K562 (cell line): ENCODE measurements around the gene RFNG. TPM values are rescaled to one million over a fixed set of nuclear protein-coding genes. Genes with fewer than 3 reads are reported as not detected.

ENCODE experiments used
- ATAC-seq: fragments of 200-7000 bp; cut with Tn5 transposase; 3 replicates; pipeline ENCODE4 v1.9.1; 2020; ENCODE audit warnings: moderate library complexity
- BruUV-seq: library from RNA; stranded (reverse); fragments of 400-500 nt; replicated peaks from 2 replicates; lab custom pipeline; 2021; lab: Mats Ljungman, UMichigan
- CTCF ChIA-PET: fragments of 300-600 bp; formaldehyde crosslinking; extraction: SDS; loops from one replicate; lab custom pipeline; 2021; ENCODE audit warnings: low intra/inter-chr PET ratio; lab: Yijun Ruan, JAX
- POLR2A ChIA-PET: fragments of 300-600, 350-650 bp; sonication (Branson Sonifier 250); formaldehyde crosslinking; extraction: SDS; loops from one replicate; lab custom pipeline; 2021; ENCODE audit warnings: antibody characterized with exemption, inconsistent platforms; lab: Yijun Ruan, JAX
- DNase-seq, 4 experiments: peaks; one replicate each; pipeline versions ENCODE4 v3.0.0 to v3.0.0-alpha.2; 2011 to 2018; ENCODE audit warnings: low spot score in 3 of 4, mixed read lengths in 3 of 4; ENCODE audit errors: extremely low read depth in 1 of 4
- FAIRE-seq: peaks from 2 replicates; lab custom pipeline; 2011; peaks lifted over from hg19 to GRCh38; lab: Jason Lieb, UNC
- H2AFZ ChIP-seq: 2 replicates; pipeline ENCODE4 v1.6.0; 2011; ENCODE audit warnings: low read depth, low read length, control low read depth, inconsistent platforms
- H3K27ac ChIP-seq: fragments of 200-600 bp; 3 replicates; pipeline ENCODE4 v1.8.0; 2011; ENCODE audit warnings: low read depth, mild to moderate bottlenecking, control low read depth, inconsistent platforms, low read length, moderate library complexity, mixed read lengths; ENCODE audit errors: extremely low read depth
- H3K27me3 ChIP-seq, 2 experiments: fragments of 300-600 bp in 1 of 2; 2 replicates in 1 of 2; 3 replicates in 1 of 2; pipeline versions ENCODE4 v1.6.0 to v1.8.0; 2011; ENCODE audit warnings: inconsistent platforms in 2 of 2, low read length in 2 of 2, mild to moderate bottlenecking in 1 of 2, mixed read lengths in 1 of 2, moderate library complexity in 1 of 2; ENCODE audit not compliant: control insufficient read depth in 2 of 2, insufficient read depth in 2 of 2
- H3K36me3 ChIP-seq: fragments of 300-600 bp; 3 replicates; pipeline ENCODE4 v1.8.0; 2011; ENCODE audit warnings: mild to moderate bottlenecking, low read length, inconsistent platforms; ENCODE audit not compliant: control insufficient read depth, insufficient read depth
- H3K4me1 ChIP-seq, 2 experiments: fragments of 200-600 bp in 1 of 2; replicated peaks in 1 of 2; 2 replicates in 1 of 2; 3 replicates in 1 of 2; pipeline versions ENCODE4 v1.5.1 to v1.8.0; 2011; ENCODE audit warnings: inconsistent platforms in 2 of 2, low read length in 2 of 2, mild to moderate bottlenecking in 1 of 2, mixed read lengths in 1 of 2, moderate library complexity in 1 of 2; ENCODE audit not compliant: control insufficient read depth in 2 of 2, insufficient read depth in 2 of 2
- H3K4me2 ChIP-seq: 2 replicates; pipeline ENCODE4 v1.6.1; 2011; ENCODE audit warnings: low read length, control low read depth, inconsistent platforms, mixed read lengths; ENCODE audit not compliant: insufficient read depth
- H3K4me3 ChIP-seq: fragments of 200-600 bp; sonication (generic), shearing (Covaris generic); 2 replicates; pipeline ENCODE4 v1.5.1; 2016; ENCODE audit warnings: control low read depth, inconsistent platforms
- H3K79me2 ChIP-seq: fragments of 200-600 bp; 3 replicates; pipeline ENCODE4 v1.8.0; 2011; ENCODE audit warnings: low read length, inconsistent platforms; ENCODE audit not compliant: control insufficient read depth, insufficient read depth
- H3K9ac ChIP-seq, 2 experiments: 2 replicates each; pipeline versions ENCODE4 v1.6.0 to v1.6.1; 2011; ENCODE audit warnings: low read depth in 2 of 2, low read length in 2 of 2, control low read depth in 1 of 2, inconsistent platforms in 1 of 2, mild to moderate bottlenecking in 1 of 2, mixed read lengths in 1 of 2; ENCODE audit not compliant: insufficient read depth in 1 of 2
- H3K9me1 ChIP-seq: one replicate; pipeline ENCODE4 v1.6.0; 2011; ENCODE audit warnings: inconsistent platforms, mild to moderate bottlenecking, low read length, moderate library complexity; ENCODE audit not compliant: control insufficient read depth, insufficient read depth
- H3K9me3 ChIP-seq: replicated peaks from 2 replicates; pipeline ENCODE4 v1.5.1; 2011; ENCODE audit warnings: low read depth, low read length, inconsistent platforms; ENCODE audit not compliant: control insufficient read depth, insufficient read depth
- H4K20me1 ChIP-seq: replicated peaks from 2 replicates; pipeline ENCODE4 v1.6.1; 2011; ENCODE audit warnings: low read length, inconsistent platforms, mixed read lengths; ENCODE audit not compliant: control insufficient read depth, insufficient read depth
- E2F6 ChIP-seq, 2 experiments: IDR thresholded peaks; 2 replicates each; pipeline ENCODE4 v1.6.1; 2011; ENCODE audit warnings: borderline replicate concordance in 1 of 2, control low read depth in 1 of 2, low read depth in 1 of 2, low read length in 1 of 2, mild to moderate bottlenecking in 1 of 2, mixed read lengths in 1 of 2, moderate library complexity in 1 of 2; ENCODE audit not compliant: insufficient read depth in 1 of 2, insufficient read length in 1 of 2, poor library complexity in 1 of 2, severe bottlenecking in 1 of 2; ENCODE audit errors: extremely low read depth in 1 of 2
- HDAC8 ChIP-seq: fragments of 450-650 bp; IDR thresholded peaks from 2 replicates; pipeline ENCODE4 v1.6.1; 2016; ENCODE audit warnings: mild to moderate bottlenecking, missing genetic modification characterization, moderate library complexity, missing compliant biosample characterization
- KDM1A ChIP-seq, 2 experiments: fragments of 450-650 bp; IDR thresholded peaks; 2 replicates each; pipeline ENCODE4 v1.6.1; 2016; ENCODE audit warnings: mild to moderate bottlenecking in 2 of 2
- NR0B1 ChIP-seq: fragments of 450-650 bp; IDR thresholded peaks from one replicate; pipeline ENCODE4 v1.6.1; 2018; ENCODE audit warnings: mild to moderate bottlenecking, moderate library complexity; ENCODE audit not compliant: partially characterized antibody
- ZNF232 ChIP-seq: sonication (generic); formaldehyde crosslinking; IDR thresholded peaks from 2 replicates; pipeline ENCODE4 v1.8.0; 2022; ENCODE audit warnings: mild to moderate bottlenecking, missing genetic modification reagents
- ZNF384 ChIP-seq: IDR thresholded peaks from 2 replicates; pipeline ENCODE4 v1.6.1; 2012; ENCODE audit warnings: low read depth, low read length, improper control_type of control experiment
- WGBS: fragments of 100-300 bp; shearing (Covaris generic); methylation state at CpG from one replicate; pipeline ENCODE4 v1.1.6; 2016; ENCODE audit warnings: low coverage, mixed read lengths; ENCODE audit not compliant: insufficient coverage; ENCODE audit errors: missing lambda C conversion rate; 5-methylcytosine and 5-hydroxymethylcytosine counted together
- in situ Hi-C: fragments of 300-500 bp; cut with MboI; formaldehyde crosslinking; loops from 4 replicates; pipeline ENCODE4 v1.15.0; 2018; ENCODE audit warnings: inconsistent platforms, mixed read lengths
- intact Hi-C: fragments of 100-400 bp; cut with micrococcal nuclease; formaldehyde crosslinking; loops from 2 replicates; pipeline ENCODE4 v1.14.2; 2022
- polyA plus RNA-seq, 8 experiments: library from polyadenylated mRNA; depleted of rRNA in 4 of 8; stranded (reverse) in 5 of 8; unstranded in 3 of 8; fragments of >200 nt; fragmentation: Nextera tagmentation in 2 of 8; fragmentation: Illumina TruSeq in 1 of 8; extraction: Ambion mirVana in 2 of 8; extraction: Trizol in 1 of 8; gene quantifications; 2 replicates each; pipeline versions ENCODE4 v1.2.1 to v1.2.3, GENCODE V29; 2011 to 2014; ENCODE audit warnings: inconsistent platforms in 1 of 8, missing spikeins in 1 of 8
- total RNA-seq, 7 experiments: library from RNA; depleted of rRNA in 6 of 7; stranded (reverse); fragments of >200 nt in 6 of 7; fragmentation: Illumina TruSeq in 2 of 7; extraction: Trizol in 2 of 7; gene quantifications; 2 replicates each; pipeline versions ENCODE4 v1.2.1 to v1.2.3, GENCODE V29; 2011 to 2021; ENCODE audit warnings: low replicate concordance in 1 of 7

Gene RFNG
- total and polyA plus RNA-seq, 9 of the 15 experiments (the other 6 are each of a cell fraction or from before 2014, with no cell fraction given): 0.32 to 32.8 (median 9.5) TPM

DNA sequence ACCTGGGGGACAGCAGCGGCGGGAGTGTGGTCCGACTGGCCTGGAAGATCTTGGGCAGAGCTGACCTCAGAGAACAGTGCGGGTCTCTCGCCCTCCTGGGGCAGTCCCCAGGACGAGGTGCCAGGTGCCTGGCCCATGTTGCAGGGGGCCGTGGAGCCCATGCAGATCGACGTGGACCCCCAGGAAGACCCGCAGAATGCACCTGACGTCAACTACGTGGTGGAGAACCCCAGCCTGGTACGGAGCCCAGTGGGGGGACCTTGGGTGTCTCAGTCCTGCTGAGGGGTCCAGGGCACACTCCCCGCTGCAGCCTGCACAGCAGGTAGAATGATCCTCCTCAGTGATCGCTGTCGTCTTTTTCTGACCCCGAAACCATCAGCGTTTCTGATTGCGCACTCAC, 1.5 kb upstream of the RFNG start:
- FAIRE-seq (no peak), ATAC-seq (no peak)
- Histone ChIP-seq H2AFZ (no peak overlapping the region), H3K9me3 (no peaks in the 10 kb centered on the region), H3K4me1 (peaks cover 6 to 92% of the 10 kb centered on the region in 2 experiments; a peak in 3 of 5 replicates), H4K20me1 (0 out of 2 replicates have a peak, but pooled peaks cover 11% of the 10 kb centered on the region), H3K4me2 (peak overlapping the region; percentile 88), H3K4me3 (peak overlapping the region; percentile 98)
- POLR2A ChIA-PET: interaction anchor here (0.6 to 1.6 kb wide), 4 partner anchors 10 to 731 kb away, joined by 3 to 11 read pairs (median 4); partner anchors contain the start of gene DCXR
- BruUV-seq: TSS peak; percentile 36
- no peak for TF ChIP-seq NR0B1
- no peak for TF ChIP-seq HDAC8
- TF ChIP-seq, all 486 proteins: peak for 0
- no peak overlapping the region for H3K27ac ChIP-seq
- no peak for DNase-seq
- no peaks in the 10 kb centered on the region for H3K9me1 ChIP-seq
- intact Hi-C loops (no loop called here), in situ Hi-C loops (no loop called here)
- H3K27me3 ChIP-seq: no peaks in the 10 kb centered on the region
- peaks cover 78% of the 10 kb centered on the region; the same call in 2 of the 3 replicates for H3K36me3 ChIP-seq
- peak overlapping the region; percentile 80 to 97; a peak in 3 of 4 replicates for H3K9ac ChIP-seq
- WGBS: 85% methylated on average over 11 of the region's 19 CpGs
- CTCF ChIA-PET: no interaction called here
- H3K79me2 ChIP-seq: peaks cover 28% of the 10 kb centered on the region

GRCh38 chr17:82052638-82053059, 1.0 kb upstream of the RFNG start:
- intact Hi-C loops: no loop called here
- H3K79me2 ChIP-seq: peaks cover 28% of the 10 kb centered on the region
- WGBS: 4% methylated on average over 19 of the region's 19 CpGs
- H3K27ac ChIP-seq: peak overlapping the region; percentile 68; the same call in 2 of the 3 replicates
- H4K20me1 ChIP-seq: 0 out of 2 replicates have a peak, but pooled peaks cover 11% of the 10 kb centered on the region
- H3K27me3 ChIP-seq: no peaks in the 10 kb centered on the region
- peak overlapping the region; percentile 80 to 97 for H3K9ac ChIP-seq
- no TSS peak for BruUV-seq
- H3K4me1 ChIP-seq: peaks cover 6 to 92% of the 10 kb centered on the region in 2 experiments; a peak in 3 of 5 replicates
- peak overlapping the region; percentile 88 for H3K4me2 ChIP-seq
- ChIA-PET POLR2A (interaction anchor here (0.6 to 1.0 kb wide), 4 partner anchors 46 to 730 kb away, joined by 3 read pairs; no protein-coding TSS in a partner anchor), CTCF (no interaction called here)
- H3K4me3 ChIP-seq: peak overlapping the region; percentile 98
- DNase-seq (no peak), ATAC-seq (no peak), FAIRE-seq (no peak)
- H3K9me3 ChIP-seq: no peaks in the 10 kb centered on the region
- H3K9me1 ChIP-seq: no peaks in the 10 kb centered on the region
- TF ChIP-seq ZNF384 (no peak), ZNF232 (CRISPR knock-in tag) (no peak), E2F6 (IDR thresholded peaks at IDR 0.05; ENCODE audit: borderline replicate concordance in 1 of 2, extremely low read depth in 1 of 2, insufficient read depth in 1 of 2, insufficient read length in 1 of 2, low read depth in 1 of 2, low read length in 1 of 2, poor library complexity in 1 of 2, severe bottlenecking in 1 of 2) (peak in 1 of 2 experiments; percentile 4), KDM1A (IDR thresholded peaks at IDR 0.05) (no peak)
- peaks cover 75% of the 10 kb centered on the region; the same call in 2 of the 3 replicates for H3K36me3 ChIP-seq
- in situ Hi-C loops: no loop called here
- H2AFZ ChIP-seq: no peak overlapping the region
